A549 treated with AZD9567 at 1 μM for 4 hours (cell line): Measurements from ENCODE around the gene ASRGL1. TPM values are rescaled to one million over a fixed set of nuclear protein-coding genes. Genes with fewer than 3 reads are reported as not detected.

Experiments used
- total RNA-seq: library from RNA; stranded (reverse); fragments of 200-300 nt; extraction: Qiagen RNA extraction; gene quantifications from 5 replicates; pipeline ENCODE4 v1.2.3, GENCODE V29; 2022; ENCODE audit not compliant: insufficient read depth

The ASRGL1 gene
- 9.1 to 15.6 TPM (median 13.1 TPM) in 5 replicates for total RNA-seq

DNA sequence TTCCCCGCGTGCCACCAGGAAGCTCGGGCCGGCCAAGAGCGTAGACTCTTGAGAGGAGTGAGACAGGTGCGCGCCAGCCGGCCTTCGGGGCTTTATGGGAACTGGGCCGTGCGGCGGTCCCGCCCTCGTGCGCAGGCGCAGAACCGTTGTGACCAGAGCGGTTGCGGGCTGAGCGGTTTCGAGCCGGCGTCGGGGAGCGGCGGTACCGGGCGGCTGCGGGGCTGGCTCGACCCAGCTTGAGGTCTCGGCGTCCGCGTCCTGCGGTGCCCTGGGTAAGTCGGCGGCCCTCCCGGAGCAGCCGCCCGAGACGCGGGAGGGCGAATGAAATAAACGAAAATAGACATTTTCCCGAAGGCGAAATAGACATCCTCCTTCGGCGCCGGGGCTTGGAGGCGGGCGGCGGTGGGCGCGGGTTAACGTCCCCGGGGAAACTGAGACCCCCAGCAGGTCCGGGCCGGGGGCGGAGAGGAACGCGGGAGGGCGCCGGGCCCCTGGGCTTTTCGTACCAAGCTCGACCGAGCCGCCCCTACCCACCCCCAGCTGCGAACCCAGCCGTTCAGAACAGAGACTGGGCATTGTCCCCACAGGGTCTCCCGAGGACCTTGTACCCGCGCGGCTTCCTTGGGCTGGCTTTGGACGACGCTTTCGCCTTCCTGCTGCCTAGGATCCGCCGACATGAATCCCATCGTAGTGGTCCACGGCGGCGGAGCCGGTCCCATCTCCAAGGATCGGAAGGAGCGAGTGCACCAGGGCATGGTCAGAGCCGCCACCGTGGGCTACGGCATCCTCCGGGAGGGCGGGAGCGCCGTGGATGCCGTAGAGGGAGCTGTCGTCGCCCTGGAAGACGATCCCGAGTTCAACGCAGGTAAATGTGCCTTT, at the start of gene ASRGL1:
ASRGL1 (plus strand) TSS at position 146 of the 879 bp plus-strand sequence; CDS start at position 676, 530 bp downstream.

DNA sequence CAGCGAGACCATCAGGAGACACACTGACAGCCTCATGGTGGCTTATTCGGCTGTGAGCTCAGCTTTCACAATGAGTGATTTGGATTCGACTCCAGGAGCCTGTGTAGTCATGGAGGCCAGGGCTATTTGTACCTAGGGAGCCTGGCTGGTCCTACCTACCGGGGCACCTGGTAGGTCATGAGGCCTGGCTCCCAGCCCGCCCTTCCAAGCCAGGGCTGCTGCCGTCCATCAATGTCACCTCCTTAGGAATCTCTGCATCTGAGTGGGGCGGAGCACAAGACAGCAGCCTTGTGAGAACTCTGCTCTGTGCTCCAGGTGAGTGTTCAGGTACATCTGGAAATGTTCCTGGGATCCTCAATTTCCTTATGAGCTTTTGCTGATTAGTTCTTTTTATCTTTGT, 38.3 kb upstream of the ASRGL1 start, which contains the start of gene SCGB1D4:
SCGB1D4 (minus strand) TSS at position 101 of the 400 bp plus-strand sequence; CDS start at position 36, 65 bp downstream.

DNA sequence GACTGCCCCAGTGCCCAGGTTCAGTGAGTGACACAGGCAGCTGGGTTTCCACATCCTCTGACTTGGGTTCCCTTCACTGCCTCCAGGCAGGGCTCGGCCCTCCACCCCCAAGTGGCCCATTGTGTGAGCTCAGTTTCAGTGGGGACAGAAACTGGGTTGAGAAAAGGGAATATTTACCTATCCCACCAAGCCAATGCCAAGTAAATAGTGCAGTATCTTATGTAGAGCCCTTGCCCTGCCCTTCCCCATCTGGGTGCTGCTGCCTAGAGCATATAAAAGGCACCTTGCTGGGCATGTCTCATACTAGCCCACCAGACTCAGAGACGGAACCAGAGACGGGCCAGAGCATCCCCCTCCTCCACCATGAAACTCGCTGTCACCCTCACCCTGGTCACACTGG, 81.5 kb downstream of the ASRGL1 start, which contains the start of gene SCGB1A1:
SCGB1A1 (plus strand) TSS at position 301 of the 400 bp plus-strand sequence; CDS start at position 364, 63 bp downstream.

Other genes starting within 250 kb of the ASRGL1 start
- 48.2 to 53.3 TPM (median 50.3 TPM) in 5 replicates for gene INCENP, start 213.4 kb upstream of the ASRGL1 start, total RNA-seq
- gene SCGB1D1, start 147.2 kb upstream of the ASRGL1 start, total RNA-seq = not detected in 5 replicates
- gene SCGB2A1, start 128.8 kb upstream of the ASRGL1 start, total RNA-seq = not detected in 5 replicates
- not detected in 5 replicates for gene SCGB1D2, start 95.2 kb upstream of the ASRGL1 start, total RNA-seq
- gene SCGB2A2, start 67.3 kb upstream of the ASRGL1 start, total RNA-seq = not detected in 5 replicates
- not detected in 5 replicates for gene SCGB1D4, start 38.4 kb upstream of the ASRGL1 start, total RNA-seq
- gene SCGB1A1, start 81.6 kb downstream of the ASRGL1 start, total RNA-seq = 0.33 TPM in 1 of 5 replicates, not detected in the others
- 302 to 368 TPM (median 355 TPM) in 5 replicates for gene AHNAK, start 209.4 kb downstream of the ASRGL1 start, total RNA-seq
- gene EEF1G, start 236.4 kb downstream of the ASRGL1 start, total RNA-seq = 1,906 to 2,030 TPM (median 1,958 TPM) in 5 replicates